Measurements from ENCODE around the gene GRIK4.

DNA sequence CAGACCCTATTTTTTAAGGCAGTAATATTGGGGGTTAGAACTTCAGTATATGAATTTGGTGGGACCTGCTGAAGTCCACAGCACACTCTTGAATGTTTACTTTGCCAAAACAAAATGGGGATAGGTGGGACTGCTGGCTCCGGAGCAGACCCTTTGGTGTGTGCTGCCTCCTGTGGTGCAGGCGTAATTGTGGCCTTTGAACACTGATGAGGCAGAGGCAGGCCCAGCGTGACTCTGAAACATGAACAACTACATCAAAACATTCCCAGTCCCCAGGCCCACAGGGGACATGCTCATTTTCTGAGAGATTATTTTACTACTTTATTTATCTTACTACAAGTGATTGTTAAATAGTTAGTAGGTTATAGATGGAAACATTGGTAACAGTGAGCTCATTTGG lies 287.3 kb downstream of the GRIK4 start:
- TF ChIP-seq, protein P1, sequence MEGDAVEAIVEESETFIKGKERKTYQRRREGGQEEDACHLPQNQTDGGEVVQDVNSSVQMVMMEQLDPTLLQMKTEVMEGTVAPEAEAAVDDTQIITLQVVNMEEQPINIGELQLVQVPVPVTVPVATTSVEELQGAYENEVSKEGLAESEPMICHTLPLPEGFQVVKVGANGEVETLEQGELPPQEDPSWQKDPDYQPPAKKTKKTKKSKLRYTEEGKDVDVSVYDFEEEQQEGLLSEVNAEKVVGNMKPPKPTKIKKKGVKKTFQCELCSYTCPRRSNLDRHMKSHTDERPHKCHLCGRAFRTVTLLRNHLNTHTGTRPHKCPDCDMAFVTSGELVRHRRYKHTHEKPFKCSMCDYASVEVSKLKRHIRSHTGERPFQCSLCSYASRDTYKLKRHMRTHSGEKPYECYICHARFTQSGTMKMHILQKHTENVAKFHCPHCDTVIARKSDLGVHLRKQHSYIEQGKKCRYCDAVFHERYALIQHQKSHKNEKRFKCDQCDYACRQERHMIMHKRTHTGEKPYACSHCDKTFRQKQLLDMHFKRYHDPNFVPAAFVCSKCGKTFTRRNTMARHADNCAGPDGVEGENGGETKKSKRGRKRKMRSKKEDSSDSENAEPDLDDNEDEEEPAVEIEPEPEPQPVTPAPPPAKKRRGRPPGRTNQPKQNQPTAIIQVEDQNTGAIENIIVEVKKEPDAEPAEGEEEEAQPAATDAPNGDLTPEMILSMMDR (IDR thresholded peaks at IDR 0.05), result no peak
- no peak for TF ChIP-seq EZH2 (IDR thresholded peaks at IDR 0.05)
